Smooth muscle cell of bladder (primary cell): Measurements from ENCODE around the gene BEST3. TPM values are rescaled to one million over a fixed set of nuclear protein-coding genes. Genes with fewer than 3 reads are reported as not detected.

Experiments used
- total RNA-seq: library from RNA; depleted of rRNA; stranded (reverse); fragments of >200 nt; gene quantifications from 2 replicates; pipeline ENCODE4 v1.2.3, GENCODE V29; 2014

BEST3 gene
- not detected in 2 replicates for total RNA-seq

DNA sequence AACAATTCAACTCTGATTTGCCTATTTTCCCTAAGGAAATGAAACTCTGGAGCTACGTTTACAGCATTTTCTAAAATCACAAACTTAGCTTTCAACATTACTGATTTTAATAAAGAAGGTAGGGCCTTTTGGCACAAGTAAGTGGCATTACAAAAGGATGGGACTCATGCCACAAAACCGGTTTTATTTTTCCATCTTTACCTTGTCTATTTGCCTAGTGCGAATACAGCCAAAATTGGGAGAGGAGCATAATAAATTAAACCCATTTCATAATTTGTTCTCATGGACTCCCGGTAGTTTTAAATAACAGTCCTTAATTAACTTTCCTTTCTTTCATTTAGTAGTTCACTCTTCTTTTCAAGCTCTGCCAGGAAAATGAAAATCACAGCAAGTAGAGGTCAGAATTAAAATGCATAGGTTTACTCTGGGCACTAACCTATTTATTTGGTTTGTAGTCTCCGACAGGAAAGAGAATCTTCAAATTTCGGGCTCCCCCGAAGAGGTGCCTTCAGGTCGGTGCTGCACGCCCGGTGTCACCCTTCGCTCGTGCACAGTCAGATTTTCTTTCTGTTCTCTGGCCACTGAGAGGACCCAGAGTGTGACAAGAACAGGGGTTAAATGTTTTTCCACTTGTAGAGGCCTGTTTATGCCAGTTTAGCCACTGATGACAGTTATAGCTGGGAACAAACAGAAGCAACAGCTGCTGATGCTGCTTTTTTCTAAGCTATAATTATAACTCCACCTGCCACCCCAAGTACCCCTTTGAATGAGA, at the start of gene BEST3:
Gene BEST3 (minus strand): TSS at position 535 of the 772 bp plus-strand sequence. CDS start 1,505 bp downstream, outside the sequence.

DNA sequence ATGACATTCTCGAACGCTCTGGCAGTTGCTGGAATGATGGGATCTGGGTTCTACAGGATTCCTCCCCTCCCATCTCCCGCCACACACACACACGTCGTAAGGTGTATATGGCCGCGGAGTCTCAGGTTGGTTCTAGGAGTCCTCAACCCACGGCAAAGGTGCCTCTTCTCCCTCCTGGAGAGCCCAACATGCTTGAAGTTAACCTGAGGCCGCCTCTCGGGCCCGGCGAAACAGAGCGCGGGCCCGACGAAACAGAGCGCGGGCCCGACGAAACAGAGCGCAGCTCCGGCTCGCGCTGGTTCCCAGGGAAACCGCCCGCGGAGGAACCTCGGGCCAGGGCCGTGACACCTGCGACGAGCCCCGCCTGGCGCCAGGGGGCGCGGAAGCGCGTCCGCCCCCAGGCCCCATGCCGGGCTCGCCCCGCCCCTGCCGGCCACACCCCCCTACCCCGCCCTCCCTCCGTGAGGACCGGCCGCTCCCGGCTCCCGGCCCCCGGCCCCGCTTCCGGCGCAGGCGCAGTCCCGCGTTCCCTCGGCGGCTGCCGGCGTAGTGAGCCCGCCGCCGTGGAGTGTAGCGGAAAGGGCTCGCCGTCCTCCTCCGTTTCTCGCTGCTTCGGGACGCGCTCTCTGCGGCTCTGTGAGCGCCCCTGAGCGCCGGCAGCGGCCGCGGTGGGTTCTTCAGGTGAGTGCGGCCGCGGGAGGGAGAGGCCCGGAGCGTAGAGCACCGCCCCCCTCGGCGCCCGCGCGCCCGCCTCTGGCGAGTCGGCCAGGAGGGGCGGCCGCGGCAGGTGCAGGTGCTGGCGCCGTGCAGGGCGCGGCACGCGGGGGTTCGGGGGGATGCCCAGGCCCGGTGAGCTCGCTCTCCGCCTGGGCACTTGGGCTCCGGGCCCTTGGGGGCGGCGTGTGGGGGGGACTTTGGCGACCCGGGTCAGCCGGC, 39.5 kb upstream of the BEST3 start, which contains the start of gene RAB3IP:
Gene RAB3IP (plus strand): TSS at position 510 of the 936 bp plus-strand sequence. CDS start 16,549 bp downstream, outside the sequence.

DNA sequence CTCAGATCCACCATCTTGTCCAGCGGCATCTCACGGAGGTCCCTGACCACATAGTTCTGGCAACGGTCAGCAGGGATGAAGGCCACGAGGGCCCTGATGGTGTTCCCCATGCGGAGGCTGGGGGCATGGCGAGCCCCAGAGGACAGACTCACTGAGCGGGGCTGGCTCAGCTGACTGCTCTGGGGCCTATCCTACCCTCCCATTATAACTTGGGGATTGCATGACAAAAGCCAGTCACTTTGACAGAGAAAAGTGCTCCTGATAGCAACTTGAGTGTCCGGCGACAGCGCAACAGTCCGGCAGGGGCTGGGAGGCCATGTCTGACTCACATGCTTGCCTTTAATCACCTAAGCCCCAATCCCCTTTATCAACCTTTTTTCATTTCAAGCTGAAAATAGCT, 88.4 kb downstream of the BEST3 start, which contains the start of gene LRRC10:
Gene LRRC10 (minus strand): TSS at position 179 of the 400 bp plus-strand sequence. CDS start 69 bp downstream, at position 110.

Other genes starting within 250 kb of the BEST3 start
- 28.4 and 31.7 TPM in 2 replicates for gene FRS2, start 228.9 kb downstream of the BEST3 start, total RNA-seq
- gene CCT2, start 113.8 kb downstream of the BEST3 start, total RNA-seq: 153 and 156 TPM in 2 replicates
- under 0.01 TPM in 1 of 2 replicates, not detected in the other for gene LRRC10, start 88.4 kb downstream of the BEST3 start, total RNA-seq
- gene RAB3IP, start 39.6 kb upstream of the BEST3 start, total RNA-seq: 3.1 and 6.3 TPM in 2 replicates
- under 0.01 TPM in 2 replicates for gene MYRFL, start 125.9 kb upstream of the BEST3 start, total RNA-seq